Ascending aorta (tissue), 2 donors: ENCODE results near the gene ITGA2. TPM values are rescaled to one million over a fixed set of nuclear protein-coding genes. Genes with fewer than 3 reads are reported as not detected.

Source experiments
- DNase-seq, 2 donors: peaks; one replicate each; pipeline ENCODE4 v3.0.0-alpha.2; 2019; ENCODE audit warnings: low spot score in 2 of 2
- H3K27ac ChIP-seq, 2 donors: fragments of 200-600 bp; sonication (generic); one replicate each; pipeline ENCODE4 v1.5.1; 2016 to 2017; ENCODE audit warnings: mild to moderate bottlenecking in 1 of 2
- H3K27me3 ChIP-seq: fragments of 200-600 bp; sonication (generic); one replicate; pipeline ENCODE4 v1.5.1; 2017
- H3K36me3 ChIP-seq, 2 donors: fragments of 200-600 bp; sonication (generic); one replicate each; pipeline ENCODE4 v1.5.1; 2016
- H3K4me1 ChIP-seq, 2 donors: fragments of 200-600 bp; sonication (generic); one replicate each; pipeline ENCODE4 v1.5.1; 2016 to 2017; ENCODE audit warnings: mild to moderate bottlenecking in 1 of 2
- H3K4me3 ChIP-seq, 2 donors: fragments of 200-600 bp; sonication (generic); one replicate each; pipeline ENCODE4 v1.5.1; 2016 to 2017; ENCODE audit warnings: mild to moderate bottlenecking in 1 of 2
- H3K9me3 ChIP-seq, 2 donors: fragments of 200-600 bp; sonication (generic); one replicate each; pipeline ENCODE4 v1.5.1; 2016
- intact Hi-C: fragments of 100-400 bp; cut with DNase I; formaldehyde crosslinking; loops from one replicate; pipeline ENCODE4 v1.15.1; 2023
- total RNA-seq: library from RNA; depleted of rRNA; stranded (reverse); fragments of >200 nt; gene quantifications from one replicate; pipeline ENCODE4 v1.1.0, GENCODE V29; 2016
- TF ChIP-seq, protein P1 (sequence below), 3 experiments: fragments of 200-600 bp in 2 of 3; fragments of 450-650 bp in 1 of 3; sonication (generic) in 2 of 3; IDR thresholded peaks; one replicate each; pipeline ENCODE4 v1.5.1; 2016 to 2019; ENCODE audit warnings: antibody characterized with exemption in 3 of 3, mild to moderate bottlenecking in 1 of 3, moderate library complexity in 1 of 3

The ITGA2 gene
- total RNA-seq, 1 donor from 2014 or later: 3.2 TPM

DNA sequence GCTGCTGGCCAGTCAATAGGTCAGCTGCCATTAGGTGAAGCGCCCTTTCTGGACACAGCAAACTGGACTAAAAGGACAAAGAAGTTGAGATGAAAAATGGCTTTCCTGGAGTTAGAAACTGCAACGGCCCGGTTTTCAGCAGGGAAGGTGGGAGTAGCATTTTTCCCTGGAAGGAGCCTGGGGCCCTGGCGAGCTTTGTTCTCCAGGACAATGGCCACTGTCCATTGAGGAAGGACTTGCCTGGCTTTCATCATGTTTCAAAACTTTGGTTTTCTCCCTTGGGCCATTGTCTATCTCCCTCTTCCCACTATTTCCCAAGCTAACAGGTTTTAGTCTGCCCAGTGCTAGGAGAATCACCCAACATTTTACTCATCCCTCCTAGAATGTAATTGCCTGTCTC is 64.2 kb downstream of the ITGA2 start:
- intact Hi-C loops: no loop called here
- H3K4me3 ChIP-seq: no peak overlapping the region

DNA sequence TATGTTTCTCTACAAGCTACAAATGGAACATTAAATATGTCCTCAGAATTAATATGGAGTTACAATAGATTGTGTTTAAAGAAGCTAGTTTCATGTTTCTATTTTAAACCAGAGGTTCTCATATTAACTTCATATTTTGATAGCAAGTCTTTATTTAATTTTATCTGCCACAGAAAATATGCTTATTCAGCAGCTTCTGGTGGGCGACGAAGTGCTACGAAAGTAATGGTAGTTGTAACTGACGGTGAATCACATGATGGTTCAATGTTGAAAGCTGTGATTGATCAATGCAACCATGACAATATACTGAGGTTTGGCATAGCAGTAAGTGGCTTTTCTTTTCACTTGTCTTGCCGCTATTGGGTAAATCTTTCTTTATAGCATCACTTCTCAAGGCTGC is 66.2 kb downstream of the ITGA2 start:
- intact Hi-C loops: no loop called here
- Histone ChIP-seq H3K4me3 (no peak overlapping the region), H3K36me3 (no peaks in the 10 kb centered on the region), H3K27ac (no peak overlapping the region), H3K27me3 (no peaks in the 10 kb centered on the region), H3K4me1 (no peaks in the 10 kb centered on the region), H3K9me3 (no peaks in the 10 kb centered on the region)
- TF ChIP-seq, protein P1, sequence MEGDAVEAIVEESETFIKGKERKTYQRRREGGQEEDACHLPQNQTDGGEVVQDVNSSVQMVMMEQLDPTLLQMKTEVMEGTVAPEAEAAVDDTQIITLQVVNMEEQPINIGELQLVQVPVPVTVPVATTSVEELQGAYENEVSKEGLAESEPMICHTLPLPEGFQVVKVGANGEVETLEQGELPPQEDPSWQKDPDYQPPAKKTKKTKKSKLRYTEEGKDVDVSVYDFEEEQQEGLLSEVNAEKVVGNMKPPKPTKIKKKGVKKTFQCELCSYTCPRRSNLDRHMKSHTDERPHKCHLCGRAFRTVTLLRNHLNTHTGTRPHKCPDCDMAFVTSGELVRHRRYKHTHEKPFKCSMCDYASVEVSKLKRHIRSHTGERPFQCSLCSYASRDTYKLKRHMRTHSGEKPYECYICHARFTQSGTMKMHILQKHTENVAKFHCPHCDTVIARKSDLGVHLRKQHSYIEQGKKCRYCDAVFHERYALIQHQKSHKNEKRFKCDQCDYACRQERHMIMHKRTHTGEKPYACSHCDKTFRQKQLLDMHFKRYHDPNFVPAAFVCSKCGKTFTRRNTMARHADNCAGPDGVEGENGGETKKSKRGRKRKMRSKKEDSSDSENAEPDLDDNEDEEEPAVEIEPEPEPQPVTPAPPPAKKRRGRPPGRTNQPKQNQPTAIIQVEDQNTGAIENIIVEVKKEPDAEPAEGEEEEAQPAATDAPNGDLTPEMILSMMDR (IDR thresholded peaks at IDR 0.05): no peak
- DNase-seq: no peak

More for the DNA sequence above, 64.2 kb downstream of the ITGA2 start:
- Histone ChIP-seq H3K9me3 (no peaks in the 10 kb centered on the region), H3K27ac (no peak overlapping the region), H3K27me3 (no peaks in the 10 kb centered on the region), H3K36me3 (no peaks in the 10 kb centered on the region), H3K4me1 (no peaks in the 10 kb centered on the region)
- TF ChIP-seq, protein P1 (IDR thresholded peaks at IDR 0.05): no peak
- no peak for DNase-seq

- Histone ChIP-seq H3K27me3 (no peaks in the 10 kb centered on the region), H3K36me3 (no peaks in the 10 kb centered on the region), H3K4me3 (no peak overlapping the region), H3K4me1 (no peaks in the 10 kb centered on the region), H3K9me3 (no peaks in the 10 kb centered on the region), H3K27ac (no peak overlapping the region)
- intact Hi-C loops: no loop called here
- TF ChIP-seq, protein P1 (IDR thresholded peaks at IDR 0.05): no peak
- no peak for DNase-seq
Measured at GRCh38 chr5:53059281-53059680, 70.1 kb downstream of the ITGA2 start.

- Histone ChIP-seq H3K4me1 (no peaks in the 10 kb centered on the region), H3K36me3 (no peaks in the 10 kb centered on the region), H3K27ac (no peak overlapping the region), H3K9me3 (no peaks in the 10 kb centered on the region), H3K27me3 (no peaks in the 10 kb centered on the region), H3K4me3 (no peak overlapping the region)
- no peak for DNase-seq
- intact Hi-C loops: no loop called here
- TF ChIP-seq, protein P1 (IDR thresholded peaks at IDR 0.05): no peak
Measured at GRCh38 chr5:53063176-53063575, 74.0 kb downstream of the ITGA2 start.

- H3K36me3 ChIP-seq: no peaks in the 10 kb centered on the region
Measured at GRCh38 chr5:53063791-53064190, 74.6 kb downstream of the ITGA2 start.

More at GRCh38 chr5:53063791-53064190, 74.6 kb downstream of the ITGA2 start:
- Histone ChIP-seq H3K27me3 (no peaks in the 10 kb centered on the region), H3K4me3 (no peak overlapping the region), H3K9me3 (no peaks in the 10 kb centered on the region), H3K4me1 (no peaks in the 10 kb centered on the region), H3K27ac (no peak overlapping the region)
- TF ChIP-seq, protein P1 (IDR thresholded peaks at IDR 0.05): no peak
- intact Hi-C loops: no loop called here
- DNase-seq: no peak
